Left colon (tissue), 2 donors: ENCODE results near the gene NAGLU. TPM values are rescaled to one million over a fixed set of nuclear protein-coding genes. Genes with fewer than 3 reads are reported as not detected.
A peak's percentile ranks its signal among the peaks of the same experiment; 100 is the strongest.
"Not testable (repeated sequence)": the region's sequence is repeated elsewhere in the genome, so short reads cannot be mapped to it uniquely, and the experiment has no call there.

ENCODE experiments used
- ATAC-seq: fragments of 200-7000 bp; cut with Tn5 transposase; one replicate; pipeline ENCODE4 v1.9.1; 2020; ENCODE audit warnings: mild to moderate bottlenecking, moderate library complexity
- DNase-seq, 2 donors: peaks; one replicate each; pipeline ENCODE4 v3.0.0-alpha.2; 2020
- intact Hi-C, 2 donors: fragments of 100-400 bp; cut with DNase I in 1 of 2; cut with micrococcal nuclease in 1 of 2; formaldehyde crosslinking; loops; one replicate each; pipeline versions ENCODE4 v1.11.2 to v1.14.0; 2022; cut with DNase I, micrococcal nuclease
- total RNA-seq, 2 donors: library from RNA; stranded (reverse); fragmentation: NEBNext Ultra II Directional; extraction: Animal tissue kit (Norgen Biotek cat#: 25700); gene quantifications; one replicate each; pipeline ENCODE4 v1.2.1, GENCODE V29; 2021
- donor health status: DM: no; HTN: no; CAD: no.
- donor health status: DM: yes; HTN: yes; CAD: no.

Gene NAGLU
- total RNA-seq, 2 donors from 2014 or later, result 36.5 to 45.9 TPM

DNA sequence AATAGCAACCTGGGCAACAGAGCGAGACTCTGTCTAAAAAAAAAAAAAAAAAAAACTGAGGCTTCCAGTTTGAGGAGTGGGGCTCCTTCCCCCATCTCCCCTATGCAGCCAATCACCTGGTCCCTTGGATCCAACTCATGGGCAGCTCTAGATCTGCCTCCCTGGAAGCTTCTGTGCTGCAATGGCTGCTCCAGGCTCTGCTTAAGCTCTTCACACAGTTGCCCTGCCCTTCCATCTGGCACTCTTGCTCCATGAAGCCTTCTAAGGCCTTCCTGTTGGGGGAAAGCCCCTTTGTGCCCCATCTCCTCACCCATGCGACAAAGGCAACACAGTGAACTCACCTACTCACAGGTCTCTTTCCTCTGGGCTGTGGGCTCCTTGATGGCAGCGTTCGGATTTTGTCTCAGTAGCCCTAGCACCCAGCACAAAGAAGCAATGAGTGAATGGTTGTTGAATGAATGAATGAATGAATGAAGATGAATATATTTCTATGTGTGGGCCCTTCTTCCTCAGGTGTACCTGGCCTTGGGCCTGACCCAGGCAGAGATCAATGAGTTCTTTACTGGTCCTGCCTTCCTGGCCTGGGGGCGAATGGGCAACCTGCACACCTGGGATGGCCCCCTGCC, 1.9 kb downstream of the NAGLU start:
- DNase-seq (no peak), ATAC-seq (no peak)
- intact Hi-C loops, result no loop called here

DNA sequence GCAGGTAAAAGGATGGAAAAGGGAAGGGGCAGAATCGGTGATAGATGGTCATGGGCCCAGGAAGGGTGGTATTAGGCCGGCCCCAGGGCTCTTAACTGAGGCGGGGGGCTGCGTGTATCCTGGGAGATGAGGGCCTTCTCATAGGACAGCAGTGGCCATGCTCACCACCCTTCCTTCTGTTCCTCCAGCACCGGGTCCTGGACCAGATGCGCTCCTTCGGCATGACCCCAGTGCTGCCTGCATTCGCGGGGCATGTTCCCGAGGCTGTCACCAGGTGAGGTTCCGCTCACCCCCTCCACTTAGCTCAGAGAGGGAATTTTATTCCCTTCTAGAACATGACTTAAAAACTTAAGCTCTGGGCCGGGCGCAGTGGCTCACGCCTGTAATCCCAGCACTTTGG, 2.4 kb downstream of the NAGLU start:
- ATAC-seq (no peak), DNase-seq (no peak)
- intact Hi-C loops, result no loop called here

DNA sequence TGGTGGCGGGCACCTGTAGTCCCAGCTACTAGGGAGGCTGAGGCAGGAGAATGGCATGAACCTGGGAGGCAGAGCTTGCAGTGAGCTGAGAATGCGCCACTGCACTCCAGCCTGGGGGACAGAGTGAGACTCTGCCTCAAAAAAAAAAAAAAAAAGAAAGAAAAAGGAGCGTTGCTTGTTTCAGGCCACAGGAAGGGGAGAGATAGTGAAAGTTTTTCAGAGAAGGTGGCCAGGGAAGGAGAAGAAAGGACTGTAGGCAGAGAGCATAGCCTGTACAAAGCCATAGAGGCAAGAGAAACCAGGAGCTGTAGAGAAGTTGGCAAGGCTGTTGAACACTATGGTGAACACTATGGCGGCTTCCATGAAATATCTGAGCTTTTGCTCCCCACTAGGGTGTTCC, 4.5 kb downstream of the NAGLU start:
- ATAC-seq, DNase-seq, intact Hi-C loops: not testable (repeated sequence)

DNA sequence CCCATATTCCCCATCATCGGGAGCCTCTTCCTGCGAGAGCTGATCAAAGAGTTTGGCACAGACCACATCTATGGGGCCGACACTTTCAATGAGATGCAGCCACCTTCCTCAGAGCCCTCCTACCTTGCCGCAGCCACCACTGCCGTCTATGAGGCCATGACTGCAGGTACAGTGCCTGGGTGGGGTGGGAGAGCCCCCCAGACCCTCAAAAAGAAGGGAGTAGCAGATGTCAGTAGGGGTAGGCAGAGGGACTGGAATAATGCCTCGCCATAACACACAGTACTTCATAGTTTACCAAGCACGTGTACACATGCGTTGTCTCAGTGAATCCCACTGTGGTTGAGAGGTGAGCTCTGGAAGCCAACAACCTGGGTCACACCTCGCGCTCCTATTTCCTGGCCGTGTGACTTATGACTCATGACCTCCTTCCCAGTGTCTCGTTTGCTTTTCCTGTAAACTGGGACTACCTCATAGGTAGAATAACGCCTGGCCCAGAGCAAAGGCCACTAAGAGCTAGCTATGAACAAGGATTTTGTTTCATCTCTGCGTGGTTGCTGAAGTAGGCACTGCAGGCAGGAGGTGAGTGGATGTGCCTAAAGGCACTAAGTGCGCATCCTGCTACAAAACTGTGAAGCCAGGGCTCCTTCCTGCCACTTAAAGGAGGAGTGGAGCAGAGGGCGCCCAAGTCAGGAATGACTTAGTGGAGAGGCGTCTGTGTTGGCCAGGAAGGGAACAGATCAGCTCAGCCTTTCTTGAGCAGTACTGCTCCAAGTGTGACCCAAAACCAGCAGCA, 5.2 kb downstream of the NAGLU start:
- ATAC-seq, result peak; percentile 79
- intact Hi-C loops, result no loop called here
- DNase-seq, result peak; percentile 40 to 72

DNA sequence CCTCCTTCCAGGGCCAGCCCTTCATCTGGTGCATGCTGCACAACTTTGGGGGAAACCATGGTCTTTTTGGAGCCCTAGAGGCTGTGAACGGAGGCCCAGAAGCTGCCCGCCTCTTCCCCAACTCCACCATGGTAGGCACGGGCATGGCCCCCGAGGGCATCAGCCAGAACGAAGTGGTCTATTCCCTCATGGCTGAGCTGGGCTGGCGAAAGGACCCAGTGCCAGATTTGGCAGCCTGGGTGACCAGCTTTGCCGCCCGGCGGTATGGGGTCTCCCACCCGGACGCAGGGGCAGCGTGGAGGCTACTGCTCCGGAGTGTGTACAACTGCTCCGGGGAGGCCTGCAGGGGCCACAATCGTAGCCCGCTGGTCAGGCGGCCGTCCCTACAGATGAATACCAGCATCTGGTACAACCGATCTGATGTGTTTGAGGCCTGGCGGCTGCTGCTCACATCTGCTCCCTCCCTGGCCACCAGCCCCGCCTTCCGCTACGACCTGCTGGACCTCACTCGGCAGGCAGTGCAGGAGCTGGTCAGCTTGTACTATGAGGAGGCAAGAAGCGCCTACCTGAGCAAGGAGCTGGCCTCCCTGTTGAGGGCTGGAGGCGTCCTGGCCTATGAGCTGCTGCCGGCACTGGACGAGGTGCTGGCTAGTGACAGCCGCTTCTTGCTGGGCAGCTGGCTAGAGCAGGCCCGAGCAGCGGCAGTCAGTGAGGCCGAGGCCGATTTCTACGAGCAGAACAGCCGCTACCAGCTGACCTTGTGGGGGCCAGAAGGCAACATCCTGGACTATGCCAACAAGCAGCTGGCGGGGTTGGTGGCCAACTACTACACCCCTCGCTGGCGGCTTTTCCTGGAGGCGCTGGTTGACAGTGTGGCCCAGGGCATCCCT, 7.4 kb downstream of the NAGLU start:
- intact Hi-C loops, result no loop called here
- ATAC-seq, result no peak
- no peak for DNase-seq

DNA sequence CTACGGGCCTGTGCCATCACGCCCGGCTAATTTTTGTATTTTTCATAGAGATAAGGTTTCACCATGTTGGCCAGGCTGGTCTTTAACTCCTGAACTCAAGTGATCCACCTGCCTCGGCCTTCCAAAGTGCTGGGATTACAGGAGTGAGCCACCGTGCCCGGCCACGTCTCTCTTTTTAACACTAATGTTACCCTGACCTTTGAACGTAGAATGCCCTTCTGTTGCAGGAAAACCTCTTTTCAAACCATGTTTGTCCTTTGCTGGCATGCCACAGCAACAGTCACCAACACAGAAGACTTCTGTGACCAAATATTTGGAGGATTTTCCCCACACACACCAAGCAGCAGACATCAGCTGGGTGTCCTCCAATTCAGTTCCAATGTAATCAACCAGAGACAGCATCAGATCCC, 8.8 kb downstream of the NAGLU start:
- ATAC-seq, result no peak
- no peak for DNase-seq
- intact Hi-C loops, result no loop called here

DNA sequence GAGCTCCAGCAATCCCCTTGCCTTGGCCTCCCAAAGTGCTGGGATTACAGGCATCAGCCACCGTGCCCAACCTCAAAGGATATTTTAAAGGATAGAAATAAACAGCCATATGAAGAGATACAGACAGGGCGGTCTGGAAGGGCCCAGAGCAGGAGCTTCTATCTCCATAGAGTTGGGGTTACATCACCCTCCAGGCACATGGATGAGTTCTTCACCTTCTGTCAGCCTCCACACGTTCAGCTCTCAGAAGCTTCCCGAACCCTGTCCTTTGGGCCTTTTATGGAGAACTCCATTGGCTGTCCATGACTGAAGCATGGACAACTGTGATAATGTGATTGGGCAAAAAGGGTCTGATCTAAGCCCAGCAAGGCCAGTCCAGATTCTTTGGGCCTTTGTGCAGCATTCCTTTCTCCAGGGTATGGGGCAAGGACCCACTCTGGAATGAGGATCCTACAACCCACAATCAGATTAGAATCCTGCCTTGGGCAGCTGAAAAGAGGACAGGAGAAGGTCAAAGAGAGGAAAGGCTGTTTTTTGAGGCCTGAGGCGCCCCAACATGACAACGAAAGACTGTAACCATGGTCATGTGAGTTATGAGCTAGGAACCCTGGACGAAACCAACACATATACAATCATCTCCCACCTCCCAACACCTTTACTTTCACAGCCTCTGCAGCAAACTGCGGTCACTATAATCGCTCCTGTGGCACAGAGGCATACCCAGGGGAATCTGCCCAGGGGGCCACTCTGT, 9.9 kb downstream of the NAGLU start:
- DNase-seq, ATAC-seq, intact Hi-C loops: not testable (repeated sequence)

DNA sequence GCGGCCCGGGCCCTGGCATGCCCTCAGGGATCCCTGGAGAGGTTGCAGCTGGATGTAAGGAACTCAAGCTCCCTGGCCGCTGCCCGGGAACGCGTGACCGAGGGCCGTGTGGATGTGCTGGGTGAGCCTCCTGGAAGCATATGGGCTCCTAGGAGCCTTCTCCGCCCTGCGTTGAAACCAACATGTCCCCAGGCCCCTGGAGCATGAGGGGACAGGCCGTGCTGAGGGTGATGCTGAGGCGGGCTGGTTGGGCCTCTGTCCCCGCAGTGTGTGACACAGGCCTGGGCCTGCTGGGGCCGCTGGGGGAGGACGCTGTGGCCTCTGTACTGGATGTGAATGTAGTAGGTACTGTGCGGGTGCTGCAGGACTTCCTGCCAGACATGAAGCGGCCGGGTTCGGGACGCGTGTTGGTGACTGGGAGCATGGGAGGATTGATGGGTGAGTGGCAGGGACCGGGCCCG, 11.0 kb downstream of the NAGLU start:
- intact Hi-C loops, result no loop called here
- ATAC-seq (no peak), DNase-seq (peak in 1 of 2 donors; percentile 23)

DNA sequence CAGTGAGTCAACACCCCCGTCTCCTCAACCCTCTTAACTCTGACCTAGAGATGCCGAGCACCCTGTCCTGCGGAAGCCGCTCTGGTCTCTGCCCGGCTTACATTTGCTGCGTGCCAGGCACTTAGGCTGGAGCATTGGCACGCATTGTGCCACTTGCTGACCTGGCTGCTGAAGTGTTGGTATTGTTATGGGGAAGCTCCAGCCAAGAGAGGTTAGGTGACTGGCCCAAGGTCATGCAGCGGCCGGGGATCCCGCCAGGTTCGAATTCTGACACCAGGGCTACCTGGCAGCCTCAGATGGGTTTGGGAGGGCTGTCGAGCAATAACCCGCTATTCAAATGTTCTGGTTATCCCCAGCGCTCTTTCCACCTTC, 11.6 kb downstream of the NAGLU start:
- intact Hi-C loops, result no loop called here
- ATAC-seq, result no peak
- DNase-seq, result peak in 1 of 2 donors; percentile 21

DNA sequence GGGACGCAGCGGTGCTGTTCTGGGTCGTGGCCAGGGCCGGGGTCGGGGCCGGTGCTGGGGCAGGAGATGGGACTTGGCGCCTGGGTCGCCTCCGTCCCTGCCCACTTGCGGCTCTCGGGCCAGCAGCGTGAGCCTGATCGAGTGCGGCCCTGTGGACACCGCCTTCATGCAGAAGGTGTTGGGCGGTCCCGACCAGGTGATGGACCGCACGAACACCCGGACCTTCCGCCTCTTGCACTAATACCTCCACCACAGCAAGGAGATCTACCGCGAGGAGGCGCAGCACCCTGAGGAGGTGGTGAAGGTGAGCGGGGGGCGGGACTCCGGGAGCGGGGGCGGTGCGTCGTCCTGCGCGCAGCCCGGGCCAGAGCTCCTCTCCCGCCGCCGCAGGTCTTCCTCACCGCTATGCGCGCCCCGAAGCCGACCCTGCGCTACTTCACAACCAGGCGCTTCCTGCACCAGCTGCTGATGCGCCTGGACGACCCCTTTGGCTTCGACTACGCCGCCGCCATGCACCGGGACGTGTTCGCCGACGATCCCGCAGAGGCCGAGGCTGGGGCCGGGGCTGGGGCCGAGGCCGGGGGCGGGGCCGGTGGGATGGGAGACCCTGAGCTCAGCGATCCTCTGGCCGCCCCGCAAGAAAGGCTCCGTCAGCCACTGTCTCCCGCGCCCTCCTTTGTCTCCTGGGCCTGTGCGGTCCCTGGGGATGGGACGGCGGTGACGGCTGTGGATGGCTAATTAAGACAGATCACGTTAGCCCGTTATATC, 12.2 kb downstream of the NAGLU start:
- ATAC-seq (peak; percentile 92), DNase-seq (peak; percentile 88 to 96)
- intact Hi-C loops, result no loop called here

DNA sequence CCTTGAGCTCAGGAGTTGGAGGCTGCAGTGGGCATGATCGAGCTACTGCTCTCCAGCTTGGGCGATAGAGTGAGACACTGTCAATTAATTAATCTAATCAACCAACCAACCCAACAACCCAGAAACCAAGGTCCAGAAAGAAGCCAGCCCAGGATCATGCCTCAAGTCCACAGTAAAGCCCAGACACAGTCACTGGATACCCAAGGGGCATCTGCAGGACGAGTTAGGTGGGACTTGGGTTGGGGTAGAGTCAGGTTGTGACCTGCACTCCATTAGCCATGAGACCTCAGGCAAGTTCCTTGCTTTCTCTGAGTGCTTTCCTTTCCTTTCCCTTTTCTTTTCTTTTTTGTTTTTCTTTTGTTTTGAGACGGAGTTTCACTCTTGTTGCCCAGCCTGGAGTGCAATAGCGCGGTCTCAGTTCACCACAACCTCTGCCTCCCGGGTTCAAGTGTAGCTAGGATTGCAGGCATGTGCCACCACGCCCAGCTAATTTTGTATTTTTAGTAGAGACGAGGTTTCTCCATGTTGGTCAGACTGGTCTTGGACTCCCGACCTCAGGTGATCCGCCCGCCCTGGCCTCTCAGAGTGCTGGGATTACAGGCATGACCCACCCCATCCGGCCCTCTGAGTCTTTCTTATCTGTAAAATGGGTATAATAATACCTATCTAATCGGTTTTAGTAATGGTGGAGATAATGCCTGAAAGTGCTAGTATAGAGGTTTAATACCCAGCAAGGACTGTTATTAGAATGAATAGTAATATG, 13.1 kb downstream of the NAGLU start:
- no peak for ATAC-seq
- no peak for DNase-seq
- intact Hi-C loops, result no loop called here

DNA sequence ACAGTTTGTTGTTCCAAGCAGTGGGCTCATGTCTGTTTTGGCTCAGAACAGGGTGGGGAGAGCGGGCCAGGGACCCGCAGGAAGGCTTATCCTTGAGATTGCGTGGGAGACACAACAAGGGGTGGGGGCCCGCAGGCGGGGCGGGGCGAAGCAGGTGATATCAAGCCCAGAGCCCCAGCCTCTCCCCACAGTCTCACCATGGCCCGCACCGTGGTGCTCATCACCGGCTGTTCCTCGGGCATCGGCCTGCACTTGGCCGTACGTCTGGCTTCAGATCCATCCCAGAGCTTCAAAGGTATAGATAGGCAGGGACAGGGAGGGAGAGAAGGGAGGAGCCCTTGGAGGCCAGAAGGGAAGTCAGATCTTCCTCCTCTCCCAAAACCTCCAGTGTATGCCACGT, 16.7 kb downstream of the NAGLU start, which contains the start of gene HSD17B1:
Gene HSD17B1 (plus strand): TSS at position 188 of the 400 bp plus-strand sequence. CDS start 11 bp downstream, at position 199.
- intact Hi-C loops, ATAC-seq, DNase-seq: not testable (repeated sequence)

DNA sequence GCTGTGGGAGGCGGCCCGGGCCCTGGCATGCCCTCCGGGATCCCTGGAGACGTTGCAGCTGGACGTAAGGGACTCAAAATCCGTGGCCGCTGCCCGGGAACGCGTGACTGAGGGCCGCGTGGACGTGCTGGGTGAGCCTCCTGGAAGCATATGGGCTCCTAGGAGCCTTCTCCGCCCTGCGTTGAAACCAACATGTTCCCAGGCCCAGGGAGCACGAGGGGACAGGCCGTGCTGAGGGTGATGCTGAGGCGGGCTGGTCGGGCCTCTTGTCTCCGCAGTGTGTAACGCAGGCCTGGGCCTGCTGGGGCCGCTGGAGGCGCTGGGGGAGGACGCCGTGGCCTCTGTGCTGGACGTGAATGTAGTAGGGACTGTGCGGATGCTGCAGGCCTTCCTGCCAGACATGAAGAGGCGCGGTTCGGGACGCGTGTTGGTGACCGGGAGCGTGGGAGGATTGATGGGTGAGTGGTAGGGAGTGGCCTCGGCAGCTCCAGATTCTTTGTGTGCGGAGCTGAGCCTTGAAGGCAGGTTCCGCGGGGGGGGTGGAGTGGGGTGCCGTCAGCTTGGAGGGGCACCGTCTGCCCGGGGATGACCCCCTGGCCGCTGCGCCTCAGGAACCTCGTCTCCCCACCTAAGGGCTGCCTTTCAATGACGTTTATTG, 17.2 kb downstream of the NAGLU start:
- intact Hi-C loops, result no loop called here
- ATAC-seq, result no peak
- peak; percentile 29 for DNase-seq

DNA sequence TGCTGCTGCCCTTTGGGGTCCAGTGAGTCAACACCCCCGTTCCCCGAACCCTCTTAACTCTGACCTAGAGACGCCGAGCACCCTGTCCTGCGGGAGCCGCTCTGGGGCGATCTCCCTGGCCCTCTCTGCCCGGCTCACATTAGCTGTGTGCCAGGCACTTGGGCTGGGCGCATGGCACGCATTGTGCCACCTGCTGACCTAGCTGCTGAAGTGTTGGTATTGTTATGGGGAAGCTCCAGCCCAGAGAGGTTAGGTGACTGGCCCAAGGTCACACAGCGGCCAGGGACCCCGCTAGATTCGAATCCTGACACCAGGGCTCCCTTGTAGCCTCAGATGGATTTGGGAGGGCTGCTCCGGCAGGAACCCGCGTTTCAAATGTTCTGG, 17.8 kb downstream of the NAGLU start:
- intact Hi-C loops, result no loop called here
- DNase-seq, result peak; percentile 36 to 42
- ATAC-seq, result peak; percentile 47

DNA sequence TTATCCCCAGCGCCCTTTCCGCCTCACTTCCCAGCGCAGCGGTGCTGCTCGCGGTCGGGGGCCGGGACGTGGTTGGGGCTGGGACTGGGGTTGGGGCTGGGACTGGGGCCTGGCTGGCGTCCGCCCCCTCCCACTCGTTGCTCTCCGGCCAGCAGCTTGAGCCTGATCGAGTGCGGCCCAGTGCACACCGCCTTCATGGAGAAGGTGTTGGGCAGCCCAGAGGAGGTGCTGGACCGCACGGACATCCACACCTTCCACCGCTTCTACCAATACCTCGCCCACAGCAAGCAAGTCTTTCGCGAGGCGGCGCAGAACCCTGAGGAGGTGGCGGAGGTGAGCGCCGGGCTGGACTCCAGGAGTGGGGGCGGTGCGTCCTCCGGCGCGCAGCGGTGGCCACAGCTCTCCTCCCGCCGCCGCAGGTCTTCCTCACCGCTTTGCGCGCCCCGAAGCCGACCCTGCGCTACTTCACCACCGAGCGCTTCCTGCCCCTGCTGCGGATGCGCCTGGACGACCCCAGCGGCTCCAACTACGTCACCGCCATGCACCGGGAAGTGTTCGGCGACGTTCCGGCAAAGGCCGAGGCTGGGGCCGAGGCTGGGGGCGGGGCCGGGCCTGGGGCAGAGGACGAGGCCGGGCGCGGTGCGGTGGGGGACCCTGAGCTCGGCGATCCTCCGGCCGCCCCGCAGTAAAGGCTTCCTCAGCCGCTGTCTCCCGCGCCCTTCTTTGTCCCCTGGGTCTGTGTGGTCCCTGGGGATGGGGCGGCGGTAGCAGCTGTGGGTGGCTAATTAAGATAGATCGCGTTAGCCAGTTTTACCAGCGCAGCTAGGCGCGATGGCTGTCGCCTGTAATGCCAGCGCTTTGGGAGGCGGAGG, 18.4 kb downstream of the NAGLU start:
- ATAC-seq (peak; percentile 89), DNase-seq (peak; percentile 88 to 92)
- intact Hi-C loops, result no loop called here

DNA sequence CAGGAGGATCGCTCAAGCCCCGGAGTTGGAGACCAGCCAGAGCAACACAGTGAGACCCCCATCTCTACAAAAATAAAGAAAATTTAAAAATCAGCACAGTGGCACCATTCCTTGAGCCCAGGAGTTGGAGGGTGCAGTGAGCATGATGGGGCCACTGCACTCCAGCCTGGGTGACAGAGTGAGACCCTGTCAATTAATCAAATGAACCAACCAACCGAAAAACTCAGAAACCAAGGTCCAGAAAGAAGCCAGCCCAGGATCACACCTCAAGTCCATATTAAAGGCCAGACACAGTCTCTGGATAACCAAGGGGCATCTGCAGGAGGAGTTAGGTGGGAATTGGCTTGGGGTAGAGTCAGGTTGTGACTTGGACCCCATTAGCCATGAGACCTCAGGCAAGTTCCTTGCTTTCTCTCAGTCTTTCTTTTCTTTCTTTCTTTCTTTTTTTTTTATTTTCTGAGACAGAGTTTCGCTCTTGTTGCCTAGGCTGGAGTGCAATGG, 19.1 kb downstream of the NAGLU start:
- intact Hi-C loops, result no loop called here
- ATAC-seq (no peak), DNase-seq (no peak)
